ENCODE measurements around the gene SCN9A. TPM values are rescaled to one million over a fixed set of nuclear protein-coding genes. Genes with fewer than 3 reads are reported as not detected.

Gene SCN9A
- total RNA-seq, 1 experiment from 2014 or later: 3.4 TPM

GRCh38 chr2:166202778-166203177 lies 173.0 kb downstream of the SCN9A start:
- Histone ChIP-seq H3K4me1 (replicated peaks; ENCODE audit: insufficient read depth) (no peaks in the 10 kb centered on the region), H3K27me3 (ENCODE audit: insufficient read depth, low read depth) (no peaks in the 10 kb centered on the region), H4K20me1 (ENCODE audit: insufficient read depth) (no peaks in the 10 kb centered on the region), H3K36me3 (ENCODE audit: low read depth) (no peaks in the 10 kb centered on the region), H3K9me2 (ENCODE audit: insufficient read depth) (no peaks in the 10 kb centered on the region), H3K4me2 (no peak overlapping the region), H3K9me3 (ENCODE audit: insufficient read depth, low read depth) (no peaks in the 10 kb centered on the region), H2AFZ (no peak overlapping the region), H3K79me2 (ENCODE audit: low read depth) (no peaks in the 10 kb centered on the region), H3K27ac (no peak overlapping the region), H3K4me3 (no peak overlapping the region), H3F3A (ENCODE audit: insufficient read depth, low read depth) (no peaks in the 10 kb centered on the region)
- intact Hi-C loops (cut with micrococcal nuclease; ENCODE audit: unreplicated experiment): no loop called here
- CTCF ChIA-PET: no interaction called here
- BruUV-seq (replicated peaks): no TSS peak
- POLR2A ChIA-PET (ENCODE audit: unreplicated experiment): no interaction called here
- DNase-seq: no peak
- TF ChIP-seq EZH2 (IDR thresholded peaks at IDR 0.05; ENCODE audit: low read depth) (no peak), CTCF (conservative IDR thresholded peaks at IDR 0.05) (no peak)

GRCh38 chr2:166197446-166197845 lies 178.3 kb downstream of the SCN9A start:
- no TSS peak for BruUV-seq (replicated peaks)
- POLR2A ChIA-PET (ENCODE audit: unreplicated experiment): no interaction called here
- Histone ChIP-seq H2AFZ (no peak overlapping the region), H4K20me1 (ENCODE audit: insufficient read depth) (no peaks in the 10 kb centered on the region), H3K4me1 (replicated peaks; ENCODE audit: insufficient read depth) (no peaks in the 10 kb centered on the region), H3K4me2 (no peak overlapping the region), H3K27ac (no peak overlapping the region), H3K4me3 (no peak overlapping the region), H3K79me2 (ENCODE audit: low read depth) (no peaks in the 10 kb centered on the region), H3K9me2 (ENCODE audit: insufficient read depth) (no peaks in the 10 kb centered on the region), H3F3A (ENCODE audit: insufficient read depth, low read depth) (no peaks in the 10 kb centered on the region), H3K36me3 (ENCODE audit: low read depth) (no peaks in the 10 kb centered on the region), H3K9me3 (ENCODE audit: insufficient read depth, low read depth) (no peaks in the 10 kb centered on the region), H3K27me3 (ENCODE audit: insufficient read depth, low read depth) (no peaks in the 10 kb centered on the region)
- no peak for DNase-seq
- TF ChIP-seq CTCF (conservative IDR thresholded peaks at IDR 0.05) (no peak), EZH2 (IDR thresholded peaks at IDR 0.05; ENCODE audit: low read depth) (no peak)
- intact Hi-C loops (cut with micrococcal nuclease; ENCODE audit: unreplicated experiment): no loop called here
- CTCF ChIA-PET: interaction anchor here (0.6 kb wide), 1 partner anchor 160 kb away, joined by 3 read pairs; no protein-coding TSS in a partner anchor

DNA sequence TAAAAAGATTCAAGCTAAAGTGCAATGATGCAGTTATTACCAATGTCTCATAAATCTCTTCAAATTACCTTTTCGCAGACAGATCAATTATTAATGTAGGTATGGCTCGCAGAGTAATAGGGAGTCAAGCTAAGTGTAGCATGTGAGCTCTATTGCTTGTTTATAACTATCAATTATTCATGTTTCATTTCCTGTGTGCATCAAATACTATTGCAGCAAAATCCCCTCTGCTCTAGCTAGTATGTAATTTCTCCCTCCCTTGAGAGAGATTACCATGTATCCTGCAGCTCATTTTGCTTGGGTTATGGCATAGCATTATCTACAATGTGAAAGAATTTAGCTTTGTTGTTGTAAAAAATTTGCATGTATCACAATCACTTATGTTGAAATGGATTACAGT lies 182.3 kb downstream of the SCN9A start:
- H2AFZ ChIP-seq: no peak overlapping the region
- H3K4me2 ChIP-seq: no peak overlapping the region
- H3K36me3 ChIP-seq (ENCODE audit: low read depth): no peaks in the 10 kb centered on the region
- no peaks in the 10 kb centered on the region for H3K9me3 ChIP-seq (ENCODE audit: insufficient read depth, low read depth)
- no peak overlapping the region for H3K4me3 ChIP-seq
- TF ChIP-seq EZH2 (IDR thresholded peaks at IDR 0.05; ENCODE audit: low read depth) (no peak), CTCF (conservative IDR thresholded peaks at IDR 0.05) (no peak)
- H3K9me2 ChIP-seq (ENCODE audit: insufficient read depth): no peaks in the 10 kb centered on the region
- no peaks in the 10 kb centered on the region for H3K79me2 ChIP-seq (ENCODE audit: low read depth)
- intact Hi-C loops (cut with micrococcal nuclease; ENCODE audit: unreplicated experiment): no loop called here
- H3F3A ChIP-seq (ENCODE audit: insufficient read depth, low read depth): no peaks in the 10 kb centered on the region
- no TSS peak for BruUV-seq (replicated peaks)
- H4K20me1 ChIP-seq (ENCODE audit: insufficient read depth): no peaks in the 10 kb centered on the region
- ChIA-PET POLR2A (ENCODE audit: unreplicated experiment) (no interaction called here), CTCF (no interaction called here)
- no peak for DNase-seq
- no peak overlapping the region for H3K27ac ChIP-seq
- H3K4me1 ChIP-seq (replicated peaks; ENCODE audit: insufficient read depth): no peaks in the 10 kb centered on the region
- H3K27me3 ChIP-seq (ENCODE audit: insufficient read depth, low read depth): no peaks in the 10 kb centered on the region

Measured in PC-9 (cell line).